Liver (tissue), 9 donors: Measurements from ENCODE around the gene NTM. TPM values are rescaled to one million over a fixed set of nuclear protein-coding genes. Genes with fewer than 3 reads are reported as not detected.

Experiments used
- DNase-seq: peaks from one replicate; pipeline ENCODE4 v3.0.0-alpha.2; 2017; ENCODE audit warnings: low spot score
- H3K27ac ChIP-seq, 2 donors: one replicate each; pipeline ENCODE4 v1.7.0; 2013; ENCODE audit warnings: inconsistent platforms in 2 of 2, low read length in 2 of 2, control low read depth in 1 of 2, low read depth in 1 of 2, mild to moderate bottlenecking in 1 of 2
- H3K27me3 ChIP-seq, 4 donors: one replicate each; pipeline versions ENCODE4 v1.6.1 to v1.7.0; 2013; ENCODE audit warnings: low read length in 3 of 4, inconsistent platforms in 1 of 4, mild to moderate bottlenecking in 1 of 4, moderate library complexity in 1 of 4; ENCODE audit not compliant: control insufficient read depth in 4 of 4, insufficient read depth in 4 of 4
- H3K36me3 ChIP-seq, 4 donors: one replicate each; pipeline versions ENCODE4 v1.6.1 to v1.7.0; 2013; ENCODE audit warnings: low read length in 3 of 4, mild to moderate bottlenecking in 3 of 4, low read depth in 1 of 4, moderate library complexity in 1 of 4; ENCODE audit not compliant: control insufficient read depth in 4 of 4, insufficient read depth in 3 of 4
- H3K4me1 ChIP-seq, 4 donors: one replicate each; pipeline versions ENCODE4 v1.6.1 to v1.7.0; 2013; ENCODE audit warnings: low read length in 3 of 4, mild to moderate bottlenecking in 3 of 4, moderate library complexity in 1 of 4; ENCODE audit not compliant: control insufficient read depth in 4 of 4, insufficient read depth in 4 of 4
- H3K4me3 ChIP-seq, 3 donors: one replicate each; pipeline versions ENCODE4 v1.6.1 to v1.7.0; 2013; ENCODE audit warnings: low read length in 3 of 3, control low read depth in 1 of 3, low read depth in 1 of 3, mild to moderate bottlenecking in 1 of 3
- H3K9ac ChIP-seq, 2 donors: one replicate each; pipeline ENCODE4 v1.7.0; 2013; ENCODE audit warnings: low read length in 2 of 2, mild to moderate bottlenecking in 2 of 2, moderate library complexity in 2 of 2, control low read depth in 1 of 2, low read depth in 1 of 2
- H3K9me3 ChIP-seq, 4 donors: one replicate each; pipeline versions ENCODE4 v1.6.1 to v1.7.0; 2013; ENCODE audit warnings: low read length in 3 of 4; ENCODE audit not compliant: control insufficient read depth in 4 of 4
- CTCF ChIP-seq: fragments of 150-350 bp; IDR thresholded peaks from 2 replicates; pipeline ENCODE4 v1.5.1; 2017; ENCODE audit warnings: improper control_type of control experiment, low read depth, low read length; ENCODE audit not compliant: missing input control
- FOXA1 ChIP-seq: IDR thresholded peaks from 2 replicates; pipeline ENCODE4 v1.6.1; 2016; ENCODE audit warnings: antibody characterized with exemption
- GABPA ChIP-seq, 2 donors: IDR thresholded peaks in 1 of 2; conservative IDR thresholded peaks in 1 of 2; 2 replicates each; pipeline ENCODE4 v1.6.1; 2016; ENCODE audit warnings: antibody characterized with exemption in 2 of 2, mild to moderate bottlenecking in 1 of 2, moderate library complexity in 1 of 2
- HNF4A ChIP-seq, 2 donors: conservative IDR thresholded peaks; 2 replicates each; pipeline ENCODE4 v1.6.1; 2016; ENCODE audit warnings: antibody characterized with exemption in 2 of 2, mild to moderate bottlenecking in 2 of 2
- HNF4G ChIP-seq: IDR thresholded peaks from 2 replicates; pipeline ENCODE4 v1.6.1; 2016; ENCODE audit warnings: antibody characterized with exemption
- MAX ChIP-seq: IDR thresholded peaks from 2 replicates; pipeline ENCODE4 v1.6.1; 2016; ENCODE audit warnings: antibody characterized with exemption
- RAD21 ChIP-seq, 2 donors: IDR thresholded peaks; 2 replicates each; pipeline ENCODE4 v1.6.1; 2016; ENCODE audit warnings: antibody characterized with exemption in 2 of 2, mild to moderate bottlenecking in 2 of 2
- REST ChIP-seq: IDR thresholded peaks from 2 replicates; pipeline ENCODE4 v1.6.1; 2016; ENCODE audit warnings: antibody characterized with exemption, mild to moderate bottlenecking
- TAF1 ChIP-seq: conservative IDR thresholded peaks from 2 replicates; pipeline ENCODE4 v1.6.1; 2016; ENCODE audit warnings: antibody characterized with exemption, mild to moderate bottlenecking
- ZBTB33 ChIP-seq: IDR thresholded peaks from 2 replicates; pipeline ENCODE4 v1.6.1; 2016; ENCODE audit warnings: antibody characterized with exemption
- WGBS: extraction: QIAGEN DNeasy Blood & Tissue Kit; methylation state at CpG from one replicate; pipeline ENCODE4 v1.1.7; 2013; 5-methylcytosine and 5-hydroxymethylcytosine counted together
- polyA plus RNA-seq, 2 donors: library from polyadenylated mRNA; stranded (reverse) in 1 of 2; unstranded in 1 of 2; fragments of 200-250 nt in 1 of 2; fragments of >200 nt in 1 of 2; fragmentation: Nextera tagmentation in 1 of 2; extraction: Ambion mirVana in 1 of 2; gene quantifications; one replicate each; pipeline versions ENCODE4 v1.2.1 to v1.2.3, GENCODE V29; 2013 to 2015
- total RNA-seq, 2 donors: library from RNA; depleted of rRNA; stranded (reverse); fragments of >200 nt; gene quantifications; one replicate each; pipeline ENCODE4 v1.2.3, GENCODE V29; 2014
- donor health status: healthy.
- donor health status: healthy.
- donor health status: healthy.
- donor health status: healthy.
- donor health status: healthy.

NTM gene
- total and polyA plus RNA-seq, 4 donors, result 0.08 to 1.1 (median 0.08) TPM; not detected in 1

DNA sequence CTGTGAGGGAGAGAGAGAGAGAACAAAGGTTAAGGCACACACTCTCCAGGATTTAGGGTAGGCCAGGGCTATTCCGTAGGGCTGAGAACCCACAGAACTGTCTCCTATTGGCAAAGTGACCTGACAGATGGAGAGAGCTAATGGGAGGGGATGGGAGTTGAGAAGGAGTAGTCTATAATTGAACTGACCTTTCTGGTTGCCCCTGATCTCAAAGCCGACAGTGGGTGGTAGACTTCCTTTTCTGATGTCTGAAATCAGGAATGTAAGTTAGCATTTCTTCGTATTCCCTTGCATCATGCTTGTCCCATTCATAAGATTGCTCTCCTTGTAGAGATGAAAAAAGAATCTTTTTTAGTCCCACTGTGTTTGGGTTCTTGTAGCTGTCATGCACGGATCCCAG is 210.1 kb downstream of the NTM start:
- Histone ChIP-seq H3K36me3 (no peaks in the 10 kb centered on the region), H3K9me3 (no peaks in the 10 kb centered on the region), H3K27me3 (peaks cover 0 to 8% (median 0%) of the 10 kb centered on the region in 4 donors), H3K9ac (no peak overlapping the region), H3K4me3 (no peak overlapping the region), H3K4me1 (no peaks in the 10 kb centered on the region), H3K27ac (no peak overlapping the region)
- no peak for DNase-seq
- TF ChIP-seq MAX, result no peak
- TF ChIP-seq HNF4G, result no peak
- TF ChIP-seq ZBTB33, result no peak
- 81% methylated on average over 4 of the region's 4 CpGs for WGBS

GRCh38 chr11:131581046-131581445 is 210.6 kb downstream of the NTM start:
- no peak for DNase-seq
- TF ChIP-seq FOXA1 (no peak), REST (no peak), GABPA (IDR thresholded peaks at IDR 0.05 in 1 of 2, conservative IDR thresholded peaks at IDR 0.05 in 1 of 2) (no peak), TAF1 (no peak), CTCF (no peak), HNF4A (conservative IDR thresholded peaks at IDR 0.05) (no peak), RAD21 (IDR thresholded peaks at IDR 0.05) (no peak), ZBTB33 (no peak)
- no peak overlapping the region for H3K4me3 ChIP-seq
- H3K36me3 ChIP-seq, result no peaks in the 10 kb centered on the region
- H3K27me3 ChIP-seq, result peaks cover 0 to 10% (median 0%) of the 10 kb centered on the region in 4 donors
- H3K9me3 ChIP-seq, result no peaks in the 10 kb centered on the region
- WGBS, result 71% methylated on average over 6 of the region's 6 CpGs
- H3K9ac ChIP-seq, result no peak overlapping the region
- no peak overlapping the region for H3K27ac ChIP-seq
- no peaks in the 10 kb centered on the region for H3K4me1 ChIP-seq
